ENCODE results near the gene KIF25. TPM values are rescaled to one million over a fixed set of nuclear protein-coding genes. Genes with fewer than 3 reads are reported as not detected.

KIF25 gene
- total RNA-seq, 4 donors from 2014 or later, result 0.17 TPM; not detected in 3

GRCh38 chr6:167990016-167990945, 7.2 kb upstream of the KIF25 start:
- Histone ChIP-seq H3K27ac (replicated peaks in 1 of 4) (no peak overlapping the region), H3K36me3 (no peaks in the 10 kb centered on the region), H3K9me3 (no peaks in the 10 kb centered on the region), H3K4me3 (no peak overlapping the region), H3K4me1 (no peaks in the 10 kb centered on the region), H3K27me3 (no peaks in the 10 kb centered on the region)
- peak; percentile 55 for DNase-seq (ENCODE audit: extremely low spot score)
- intact Hi-C loops (cut with DNase I), result no loop called here
- TF ChIP-seq POLR2AphosphoS5 (IDR thresholded peaks at IDR 0.05), result no peak
- TF ChIP-seq CTCF (IDR thresholded peaks at IDR 0.05), result no peak
- TF ChIP-seq EP300 (IDR thresholded peaks at IDR 0.05), result no peak
- no peak for TF ChIP-seq POLR2A (IDR thresholded peaks at IDR 0.05; ENCODE audit: low read depth)
- 95% methylated on average over 74 of the region's 75 CpGs for WGBS

- Histone ChIP-seq H3K4me3 (no peak overlapping the region), H3K9me3 (no peaks in the 10 kb centered on the region), H3K36me3 (no peaks in the 10 kb centered on the region), H3K27ac (replicated peaks in 1 of 4) (no peak overlapping the region), H3K27me3 (peaks cover 0 to 21% (median 4%) of the 10 kb centered on the region in 4 donors), H3K4me1 (no peaks in the 10 kb centered on the region)
- TF ChIP-seq POLR2AphosphoS5 (IDR thresholded peaks at IDR 0.05), result peak; percentile 56 to 78
- no peak for TF ChIP-seq POLR2A (IDR thresholded peaks at IDR 0.05; ENCODE audit: low read depth)
- TF ChIP-seq EP300 (IDR thresholded peaks at IDR 0.05), result no peak
- DNase-seq (ENCODE audit: extremely low spot score), result peak; percentile 89
- 83% methylated on average over 16 of the region's 16 CpGs for WGBS
- intact Hi-C loops (cut with DNase I), result no loop called here
Measured at GRCh38 chr6:167993169-167993568, 4.3 kb upstream of the KIF25 start.

GRCh38 chr6:167993831-167994230, 3.6 kb upstream of the KIF25 start:
- Histone ChIP-seq H3K4me3 (no peak overlapping the region), H3K4me1 (no peaks in the 10 kb centered on the region), H3K9me3 (no peaks in the 10 kb centered on the region), H3K27me3 (peaks cover 0 to 28% (median 7%) of the 10 kb centered on the region in 4 donors), H3K36me3 (no peaks in the 10 kb centered on the region), H3K27ac (replicated peaks in 1 of 4) (peak overlapping the region in 3 of 4 donors; percentile 15 to 46 (median 41))
- TF ChIP-seq POLR2A (IDR thresholded peaks at IDR 0.05; ENCODE audit: low read depth) (no peak), CTCF (IDR thresholded peaks at IDR 0.05) (no peak), EP300 (IDR thresholded peaks at IDR 0.05) (no peak), POLR2AphosphoS5 (IDR thresholded peaks at IDR 0.05) (peak in 1 of 2 donors; percentile 9)
- intact Hi-C loops (cut with DNase I), result no loop called here
- WGBS, result 86% methylated on average over 11 of the region's 11 CpGs
- DNase-seq (ENCODE audit: extremely low spot score), result peak; percentile 70

GRCh38 chr6:167995302-167995701, 2.2 kb upstream of the KIF25 start:
- Histone ChIP-seq H3K9me3 (no peaks in the 10 kb centered on the region), H3K4me3 (no peak overlapping the region), H3K27ac (replicated peaks in 1 of 4) (no peak overlapping the region), H3K27me3 (peaks cover 0 to 42% (median 7%) of the 10 kb centered on the region in 4 donors), H3K4me1 (no peaks in the 10 kb centered on the region), H3K36me3 (no peaks in the 10 kb centered on the region)
- DNase-seq (ENCODE audit: extremely low spot score), result peak; percentile 50
- 93% methylated on average over 11 of the region's 12 CpGs for whole genome bisulfite sequencing
- TF ChIP-seq EP300 (IDR thresholded peaks at IDR 0.05) (no peak), POLR2AphosphoS5 (IDR thresholded peaks at IDR 0.05) (no peak), CTCF (IDR thresholded peaks at IDR 0.05) (no peak), POLR2A (IDR thresholded peaks at IDR 0.05; ENCODE audit: low read depth) (no peak)
- intact Hi-C loops (cut with DNase I), result no loop called here

- Histone ChIP-seq H3K27me3 (peaks cover 0 to 46% (median 7%) of the 10 kb centered on the region in 4 donors), H3K4me3 (no peak overlapping the region), H3K36me3 (no peaks in the 10 kb centered on the region), H3K9me3 (no peaks in the 10 kb centered on the region), H3K27ac (replicated peaks in 1 of 4) (no peak overlapping the region), H3K4me1 (no peaks in the 10 kb centered on the region)
- WGBS, result 97% methylated on average over 5 of the region's 22 CpGs
- peak; percentile 57 for DNase-seq (ENCODE audit: extremely low spot score)
- intact Hi-C loops (cut with DNase I), result no loop called here
- TF ChIP-seq CTCF (IDR thresholded peaks at IDR 0.05) (no peak), EP300 (IDR thresholded peaks at IDR 0.05) (no peak), POLR2AphosphoS5 (IDR thresholded peaks at IDR 0.05) (no peak), POLR2A (IDR thresholded peaks at IDR 0.05; ENCODE audit: low read depth) (no peak)
Measured at GRCh38 chr6:167995731-167996151, 1.7 kb upstream of the KIF25 start.
